Endodermal cell (in vitro differentiated cells): ENCODE data around the gene REXO1. TPM values are rescaled to one million over a fixed set of nuclear protein-coding genes. Genes with fewer than 3 reads are reported as not detected.
A peak's percentile ranks its signal among the peaks of the same experiment; 100 is the strongest.

ENCODE experiments used
- DNase-seq: peaks from one replicate; pipeline ENCODE4 v3.0.0-alpha.2; 2017
- H3K27ac ChIP-seq: 2 replicates; pipeline ENCODE4 v1.5.1; 2013; ENCODE audit warnings: mild to moderate bottlenecking, low read depth, low read length, moderate library complexity
- H3K27me3 ChIP-seq: 2 replicates; pipeline ENCODE4 v1.6.1; 2013; ENCODE audit warnings: mild to moderate bottlenecking, low read length, moderate library complexity; ENCODE audit not compliant: insufficient read depth, control insufficient read depth, poor library complexity, severe bottlenecking
- H3K36me3 ChIP-seq: 2 replicates; pipeline ENCODE4 v1.7.0; 2013; ENCODE audit warnings: mild to moderate bottlenecking, low read length, moderate library complexity; ENCODE audit not compliant: control insufficient read depth, insufficient read depth
- H3K4me1 ChIP-seq: one replicate; pipeline ENCODE4 v1.7.0; 2013; ENCODE audit warnings: low read length; ENCODE audit not compliant: control insufficient read depth, insufficient read depth
- H3K4me3 ChIP-seq: 2 replicates; pipeline ENCODE4 v1.5.1; 2013; ENCODE audit warnings: mild to moderate bottlenecking, low read length, moderate library complexity
- H3K9ac ChIP-seq: 2 replicates; pipeline ENCODE4 v1.6.1; 2013; ENCODE audit warnings: mild to moderate bottlenecking, low read length, moderate library complexity; ENCODE audit not compliant: poor library complexity, severe bottlenecking; ENCODE audit errors: extremely low read depth
- H3K9me3 ChIP-seq: 2 replicates; pipeline ENCODE4 v1.6.1; 2013; ENCODE audit warnings: mild to moderate bottlenecking, low read length, moderate library complexity; ENCODE audit not compliant: control insufficient read depth
- H3K27ac Mint-ChIP-seq: 2 replicates; pipeline ENCODE4 v1.8.0; 2020; ENCODE audit warnings: mixed read lengths
- H3K27me3 Mint-ChIP-seq: 2 replicates; pipeline ENCODE4 v1.8.0; 2021; ENCODE audit warnings: mild to moderate bottlenecking, mixed read lengths; ENCODE audit not compliant: insufficient read depth
- H3K36me3 Mint-ChIP-seq: 2 replicates; pipeline ENCODE4 v1.8.0; 2020; ENCODE audit warnings: low read depth, mixed read lengths
- H3K4me1 Mint-ChIP-seq: 2 replicates; pipeline ENCODE4 v1.8.0; 2020; ENCODE audit warnings: mixed read lengths
- H3K4me3 Mint-ChIP-seq: 2 replicates; pipeline ENCODE4 v1.8.0; 2020; ENCODE audit warnings: mild to moderate bottlenecking, moderate library complexity, mixed read lengths
- H3K9me3 Mint-ChIP-seq: 2 replicates; pipeline ENCODE4 v1.8.0; 2020; ENCODE audit warnings: mild to moderate bottlenecking, mixed read lengths
- CTCF ChIP-seq: fragments of 200-600 bp; sonication (generic); conservative IDR thresholded peaks from 2 replicates; pipeline ENCODE4 v1.5.0; 2021; ENCODE audit warnings: antibody characterized with exemption, mild to moderate bottlenecking
- WGBS, 2 experiments: methylation state at CpG; one replicate each; pipeline versions ENCODE4 v1.1.5 to v1.1.7; 2013; ENCODE audit warnings: missing lambda C conversion rate in 2 of 2, mixed read lengths in 1 of 2; ENCODE audit not compliant: insufficient coverage in 1 of 2, insufficient read length in 1 of 2; 5-methylcytosine and 5-hydroxymethylcytosine counted together
- total RNA-seq, 2 donors: library from RNA; stranded (reverse); fragmentation: NEBNext Ultra II Directional in 1 of 2; extraction: Animal tissue kit (Norgen Biotek cat#: 25700) in 1 of 2; gene quantifications; 2 replicates in 1 of 2; 3 replicates in 1 of 2; pipeline ENCODE4 v1.2.1, GENCODE V29; 2021

Gene REXO1
- total RNA-seq, 2 donors from 2014 or later = 51.6 to 56.4 TPM

GRCh38 chr19:1874554-1875185, 26.4 kb upstream of the REXO1 start:
- Mint-ChIP-seq H3K27me3 (peaks cover 3% of the 10 kb centered on the region), H3K4me3 (peak overlapping the region; percentile 96), H3K36me3 (peaks cover 2% of the 10 kb centered on the region), H3K4me1 (peaks cover 22% of the 10 kb centered on the region), H3K27ac (peak overlapping the region; percentile 95), H3K9me3 (no peaks in the 10 kb centered on the region)
- Histone ChIP-seq H3K27me3 (no peaks in the 10 kb centered on the region), H3K27ac (no peak overlapping the region), H3K36me3 (no peaks in the 10 kb centered on the region), H3K4me1 (peaks cover 16% of the 10 kb centered on the region), H3K9me3 (no peaks in the 10 kb centered on the region), H3K4me3 (peak overlapping the region; percentile 96), H3K9ac (peak overlapping the region; percentile 84)
- WGBS, 2 experiments = 37 to 41% methylated on average over 9 to 13 of the region's 16 CpGs
- TF ChIP-seq CTCF = no peak
- no peak for DNase-seq

GRCh38 chr19:1873524-1874473, 25.5 kb upstream of the REXO1 start:
- Histone ChIP-seq H3K27me3 (no peaks in the 10 kb centered on the region), H3K9ac (no peak overlapping the region), H3K27ac (no peak overlapping the region), H3K9me3 (no peaks in the 10 kb centered on the region), H3K36me3 (no peaks in the 10 kb centered on the region), H3K4me1 (peaks cover 16% of the 10 kb centered on the region), H3K4me3 (peak overlapping the region; percentile 96)
- Mint-ChIP-seq H3K9me3 (no peaks in the 10 kb centered on the region), H3K27me3 (peaks cover 3% of the 10 kb centered on the region), H3K36me3 (peaks cover 2% of the 10 kb centered on the region), H3K4me1 (peaks cover 22% of the 10 kb centered on the region), H3K4me3 (peak overlapping the region; percentile 96), H3K27ac (peak overlapping the region; percentile 50)
- WGBS, 2 experiments = 92 to 93% methylated on average over 22 to 29 of the region's 29 CpGs
- DNase-seq = no peak
- no peak for TF ChIP-seq CTCF

- Mint-ChIP-seq H3K9me3 (no peaks in the 10 kb centered on the region), H3K36me3 (peaks cover 2% of the 10 kb centered on the region), H3K4me3 (no peak overlapping the region), H3K27ac (no peak overlapping the region), H3K4me1 (peaks cover 22% of the 10 kb centered on the region), H3K27me3 (no peaks in the 10 kb centered on the region)
- no peak for TF ChIP-seq CTCF
- H3K4me3 ChIP-seq = no peak overlapping the region
- WGBS, 2 experiments = 93 to 95% methylated on average over 13 to 25 of the region's 25 CpGs
- no peak overlapping the region for H3K27ac ChIP-seq
- DNase-seq = no peak
- H3K9me3 ChIP-seq = no peaks in the 10 kb centered on the region
- H3K27me3 ChIP-seq = no peaks in the 10 kb centered on the region
- no peak overlapping the region for H3K9ac ChIP-seq
- peaks cover 16% of the 10 kb centered on the region for H3K4me1 ChIP-seq
- no peaks in the 10 kb centered on the region for H3K36me3 ChIP-seq
Observed at GRCh38 chr19:1872807-1873523, 24.7 kb upstream of the REXO1 start.
